Erythroblast (primary cell): ENCODE data around the gene TFEC.

ENCODE experiments used
- GATA1 ChIP-seq: IDR thresholded peaks from 2 replicates; pipeline ENCODE4 v1.6.1; 2011; ENCODE audit warnings: low read depth, mild to moderate bottlenecking, control low read depth, low read length, moderate library complexity
- POLR2A ChIP-seq: IDR thresholded peaks from 2 replicates; pipeline ENCODE4 v1.6.1; 2011; ENCODE audit warnings: mild to moderate bottlenecking, low read length

DNA sequence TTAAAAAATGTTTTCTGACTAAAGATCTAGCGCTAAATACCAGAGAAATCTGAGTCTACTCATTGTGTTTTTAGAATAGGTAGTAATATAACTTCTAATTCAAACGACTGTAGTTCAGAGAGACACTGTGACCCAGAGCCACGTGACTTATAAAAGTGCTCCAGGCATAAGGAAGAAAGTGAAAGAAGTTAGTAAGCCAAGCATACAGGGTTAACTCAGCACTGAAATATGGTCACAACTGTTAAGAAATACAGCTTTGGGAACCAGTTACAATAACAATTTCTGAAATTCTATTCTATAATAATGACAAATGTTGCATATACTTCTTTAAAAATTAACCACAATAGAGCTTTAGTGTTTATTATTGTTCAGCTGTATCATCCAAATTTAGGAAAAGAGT, 119.1 kb downstream of the TFEC start:
- TF ChIP-seq POLR2A (no peak), GATA1 (no peak)
